Calu3 (cell line): Measurements from ENCODE around the gene IL20RB. TPM values are rescaled to one million over a fixed set of nuclear protein-coding genes. Genes with fewer than 3 reads are reported as not detected.

ENCODE experiments used
- BruUV-seq: library from RNA; stranded (reverse); fragments of 400-500 nt; replicated peaks from 2 replicates; lab custom pipeline; 2021; lab: Mats Ljungman, UMichigan
- CTCF ChIA-PET: fragments of 300-600 bp; sonication (Branson Sonifier 250); formaldehyde crosslinking; loops from one replicate; lab custom pipeline; 2022; ENCODE audit warnings: antibody characterized with exemption; lab: Charles Lee
- DNase-seq: peaks from one replicate; pipeline ENCODE4 v3.0.0; 2022
- H3K27ac Mint-ChIP-seq: one replicate; pipeline ENCODE4 v1.8.0; 2022; ENCODE audit warnings: mixed read lengths; ENCODE audit not compliant: unreplicated experiment
- H3K27me3 Mint-ChIP-seq: one replicate; pipeline ENCODE4 v1.8.0; 2022; ENCODE audit warnings: mixed read lengths; ENCODE audit not compliant: unreplicated experiment
- H3K36me3 Mint-ChIP-seq: one replicate; pipeline ENCODE4 v1.8.0; 2022; ENCODE audit warnings: mild to moderate bottlenecking, moderate library complexity, mixed read lengths; ENCODE audit not compliant: insufficient read depth, unreplicated experiment
- H3K4me1 Mint-ChIP-seq: one replicate; pipeline ENCODE4 v1.8.0; 2022; ENCODE audit warnings: mild to moderate bottlenecking, low read depth, mixed read lengths; ENCODE audit not compliant: unreplicated experiment
- H3K4me3 Mint-ChIP-seq: one replicate; pipeline ENCODE4 v1.8.0; 2022; ENCODE audit warnings: mild to moderate bottlenecking, low read depth, moderate library complexity, mixed read lengths; ENCODE audit not compliant: unreplicated experiment
- H3K9me3 Mint-ChIP-seq: one replicate; pipeline ENCODE4 v1.8.0; 2022; ENCODE audit warnings: low read depth, mixed read lengths; ENCODE audit not compliant: unreplicated experiment
- CTCF ChIP-seq: fragments of 200-600 bp; IDR thresholded peaks from one replicate; pipeline ENCODE4 v1.8.0; 2022; ENCODE audit warnings: antibody characterized with exemption; ENCODE audit not compliant: unreplicated experiment
- intact Hi-C: fragments of 100-400 bp; cut with micrococcal nuclease; formaldehyde crosslinking; loops from one replicate; pipeline ENCODE4 v1.10.0; 2022; ENCODE audit not compliant: unreplicated experiment
- total RNA-seq: library from RNA; stranded (reverse); gene quantifications from 2 replicates; pipeline ENCODE4 v1.2.3, GENCODE V29; 2022

Gene IL20RB
- total RNA-seq, 1 experiment from 2014 or later = 12.0 TPM

GRCh38 chr3:137041686-137042085 lies 83.9 kb downstream of the IL20RB start:
- BruUV-seq = no TSS peak
- intact Hi-C loops = no loop called here
- Mint-ChIP-seq H3K27me3 (peaks cover 25% of the 10 kb centered on the region), H3K4me3 (no peak overlapping the region), H3K4me1 (no peaks in the 10 kb centered on the region), H3K27ac (no peak overlapping the region), H3K9me3 (no peaks in the 10 kb centered on the region), H3K36me3 (no peaks in the 10 kb centered on the region)
- CTCF ChIA-PET = no interaction called here
- no peak for DNase-seq
- no peak for TF ChIP-seq CTCF

GRCh38 chr3:137046747-137047146 lies 89.0 kb downstream of the IL20RB start:
- TF ChIP-seq CTCF = no peak
- no peaks in the 10 kb centered on the region for H3K9me3 Mint-ChIP-seq
- no peaks in the 10 kb centered on the region for H3K4me1 Mint-ChIP-seq
- H3K27ac Mint-ChIP-seq = no peak overlapping the region
- no peak for DNase-seq
- H3K27me3 Mint-ChIP-seq = peaks cover 25% of the 10 kb centered on the region
- H3K4me3 Mint-ChIP-seq = no peak overlapping the region
- no peaks in the 10 kb centered on the region for H3K36me3 Mint-ChIP-seq
- no TSS peak for BruUV-seq
- intact Hi-C loops = no loop called here
- CTCF ChIA-PET = interaction anchor here (0.6 kb wide), 1 partner anchor 741 kb away, joined by 3 read pairs; no protein-coding TSS in a partner anchor

- CTCF ChIA-PET = interaction anchor here (0.6 kb wide), 1 partner anchor 741 kb away, joined by 3 read pairs; no protein-coding TSS in a partner anchor
Observed at GRCh38 chr3:137047240-137047639, 89.5 kb downstream of the IL20RB start.

GRCh38 chr3:137050281-137050680 lies 92.5 kb downstream of the IL20RB start:
- H3K9me3 Mint-ChIP-seq = no peaks in the 10 kb centered on the region
- no peak overlapping the region for H3K27ac Mint-ChIP-seq
- H3K27me3 Mint-ChIP-seq = peaks cover 10% of the 10 kb centered on the region
- no peaks in the 10 kb centered on the region for H3K36me3 Mint-ChIP-seq
- no peak for DNase-seq
- TF ChIP-seq CTCF = no peak
- BruUV-seq = no TSS peak
- no peak overlapping the region for H3K4me3 Mint-ChIP-seq
- intact Hi-C loops = no loop called here
- CTCF ChIA-PET = no interaction called here
- H3K4me1 Mint-ChIP-seq = no peaks in the 10 kb centered on the region

More at GRCh38 chr3:137047240-137047639, 89.5 kb downstream of the IL20RB start:
- no peaks in the 10 kb centered on the region for H3K4me1 Mint-ChIP-seq
- TF ChIP-seq CTCF = no peak
- no peak for DNase-seq
- H3K27me3 Mint-ChIP-seq = peaks cover 25% of the 10 kb centered on the region
- intact Hi-C loops = no loop called here
- H3K9me3 Mint-ChIP-seq = no peaks in the 10 kb centered on the region
- H3K27ac Mint-ChIP-seq = no peak overlapping the region
- H3K4me3 Mint-ChIP-seq = no peak overlapping the region
- no TSS peak for BruUV-seq
- no peaks in the 10 kb centered on the region for H3K36me3 Mint-ChIP-seq
